ENCODE results near the gene LHFPL2. TPM values are rescaled to one million over a fixed set of nuclear protein-coding genes. Genes with fewer than 3 reads are reported as not detected.
A peak's percentile ranks its signal among the peaks of the same experiment; 100 is the strongest.

Gene LHFPL2
- polyA plus RNA-seq, 1 of the 3 experiments (the other 2 are of a cell fraction) = 10.4 TPM

DNA sequence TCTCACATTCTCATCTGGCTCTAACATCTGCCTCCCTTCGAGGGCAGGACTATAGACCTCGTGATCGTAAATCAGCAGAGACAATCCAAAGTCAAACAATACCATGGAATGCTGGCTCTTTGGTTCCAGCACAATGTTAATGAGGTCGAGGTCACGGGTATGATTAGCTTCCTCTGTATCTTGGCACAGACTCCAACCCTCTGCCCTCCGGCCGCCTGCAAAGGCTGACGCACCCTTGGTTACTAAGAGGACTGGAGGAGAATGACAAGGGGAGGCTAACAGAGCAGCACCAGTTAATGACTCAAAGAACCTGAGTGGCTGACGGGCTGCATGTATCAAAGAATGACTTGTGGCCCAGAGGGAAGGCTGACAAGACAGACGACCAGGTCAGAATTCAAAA lies 10.1 kb downstream of the LHFPL2 start (continued):
- TF ChIP-seq TEAD4 (IDR thresholded peaks at IDR 0.05; ENCODE audit: borderline replicate concordance, insufficient read depth) (peak; percentile 79), NFIC (IDR thresholded peaks at IDR 0.05; ENCODE audit: borderline replicate concordance) (peak; percentile 98)
- TF ChIP-seq, protein P1, sequence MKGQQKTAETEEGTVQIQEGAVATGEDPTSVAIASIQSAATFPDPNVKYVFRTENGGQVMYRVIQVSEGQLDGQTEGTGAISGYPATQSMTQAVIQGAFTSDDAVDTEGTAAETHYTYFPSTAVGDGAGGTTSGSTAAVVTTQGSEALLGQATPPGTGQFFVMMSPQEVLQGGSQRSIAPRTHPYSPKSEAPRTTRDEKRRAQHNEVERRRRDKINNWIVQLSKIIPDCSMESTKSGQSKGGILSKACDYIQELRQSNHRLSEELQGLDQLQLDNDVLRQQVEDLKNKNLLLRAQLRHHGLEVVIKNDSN (IDR thresholded peaks at IDR 0.05; ENCODE audit: borderline replicate concordance, low read depth) = peak; percentile 45; the same call in 1 of the 2 replicates
- TF ChIP-seq, protein P2, sequence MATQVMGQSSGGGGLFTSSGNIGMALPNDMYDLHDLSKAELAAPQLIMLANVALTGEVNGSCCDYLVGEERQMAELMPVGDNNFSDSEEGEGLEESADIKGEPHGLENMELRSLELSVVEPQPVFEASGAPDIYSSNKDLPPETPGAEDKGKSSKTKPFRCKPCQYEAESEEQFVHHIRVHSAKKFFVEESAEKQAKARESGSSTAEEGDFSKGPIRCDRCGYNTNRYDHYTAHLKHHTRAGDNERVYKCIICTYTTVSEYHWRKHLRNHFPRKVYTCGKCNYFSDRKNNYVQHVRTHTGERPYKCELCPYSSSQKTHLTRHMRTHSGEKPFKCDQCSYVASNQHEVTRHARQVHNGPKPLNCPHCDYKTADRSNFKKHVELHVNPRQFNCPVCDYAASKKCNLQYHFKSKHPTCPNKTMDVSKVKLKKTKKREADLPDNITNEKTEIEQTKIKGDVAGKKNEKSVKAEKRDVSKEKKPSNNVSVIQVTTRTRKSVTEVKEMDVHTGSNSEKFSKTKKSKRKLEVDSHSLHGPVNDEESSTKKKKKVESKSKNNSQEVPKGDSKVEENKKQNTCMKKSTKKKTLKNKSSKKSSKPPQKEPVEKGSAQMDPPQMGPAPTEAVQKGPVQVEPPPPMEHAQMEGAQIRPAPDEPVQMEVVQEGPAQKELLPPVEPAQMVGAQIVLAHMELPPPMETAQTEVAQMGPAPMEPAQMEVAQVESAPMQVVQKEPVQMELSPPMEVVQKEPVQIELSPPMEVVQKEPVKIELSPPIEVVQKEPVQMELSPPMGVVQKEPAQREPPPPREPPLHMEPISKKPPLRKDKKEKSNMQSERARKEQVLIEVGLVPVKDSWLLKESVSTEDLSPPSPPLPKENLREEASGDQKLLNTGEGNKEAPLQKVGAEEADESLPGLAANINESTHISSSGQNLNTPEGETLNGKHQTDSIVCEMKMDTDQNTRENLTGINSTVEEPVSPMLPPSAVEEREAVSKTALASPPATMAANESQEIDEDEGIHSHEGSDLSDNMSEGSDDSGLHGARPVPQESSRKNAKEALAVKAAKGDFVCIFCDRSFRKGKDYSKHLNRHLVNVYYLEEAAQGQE (IDR thresholded peaks at IDR 0.05; ENCODE audit: low read depth, low read length) = 0 out of 2 replicates have a peak, but pooled peaks have one; percentile 20

DNA sequence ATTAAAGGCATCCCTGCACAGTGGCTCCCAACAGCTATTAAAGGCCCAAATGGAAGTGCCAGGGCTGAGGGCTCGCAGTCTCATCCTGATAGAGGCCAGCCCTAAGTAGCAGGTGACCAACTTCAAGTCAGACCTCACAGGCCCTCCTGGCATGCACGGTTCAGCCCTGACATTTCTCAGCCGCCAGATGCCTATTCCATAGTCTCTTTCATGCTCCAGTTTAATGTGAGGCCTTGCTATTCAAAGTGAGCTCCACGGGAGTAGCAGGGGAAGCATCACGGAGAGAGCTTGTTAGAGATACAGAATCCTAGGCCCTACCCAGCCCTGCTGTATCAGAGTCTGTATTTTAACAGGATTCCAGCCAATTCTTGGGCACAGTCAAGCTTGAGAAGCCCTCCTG lies 11.1 kb downstream of the LHFPL2 start:
- Histone ChIP-seq H3F3A (replicated peaks; ENCODE audit: insufficient read depth) (peaks cover 36% of the 10 kb centered on the region), H3K27ac (ENCODE audit: low read depth in 2 of 2, low read length in 1 of 2) (peak overlapping the region in 1 of 2 experiments; percentile 92; a peak in 2 of 4 replicates), H3K4me3 (ENCODE audit: low read depth in 2 of 2, low read length in 1 of 2) (no peak overlapping the region), H3K4me1 (ENCODE audit: control insufficient read depth in 1 of 2, insufficient read depth in 2 of 2, low read depth in 1 of 2, low read length in 1 of 2) (peaks cover 45 to 56% of the 10 kb centered on the region in 2 experiments), H2AFZ (ENCODE audit: low read depth) (no peak overlapping the region), H3K4me2 (peak overlapping the region; percentile 50; the same call in 1 of the 2 replicates), H3K9me3 (no peaks in the 10 kb centered on the region), H3K9ac (peak overlapping the region; percentile 21; the same call in 1 of the 2 replicates), H3K79me2 (ENCODE audit: insufficient read depth) (peaks cover 96% of the 10 kb centered on the region), H3K36me3 (replicated peaks in 1 of 2; ENCODE audit: control insufficient read depth in 1 of 2, insufficient read depth in 2 of 2, low read length in 1 of 2) (peaks cover 6 to 30% of the 10 kb centered on the region in 2 experiments), H3K9me2 (no peaks in the 10 kb centered on the region), H3K27me3 (ENCODE audit: insufficient read depth) (no peaks in the 10 kb centered on the region), H4K20me1 (ENCODE audit: insufficient read depth) (peaks cover 37% of the 10 kb centered on the region)
- POLR2A ChIA-PET = interaction anchor here (0.6 kb wide), 1 partner anchor 329 kb away, joined by 4 read pairs; no protein-coding TSS in a partner anchor
- DNase-seq = no peak
- 83% methylated on average over 4 of the region's 5 CpGs for WGBS (ENCODE audit: low lambda C conversion rate)
- CTCF ChIA-PET = interaction anchor here (0.9 to 5.6 kb wide), 9 partner anchors 9 to 327 kb away, joined by 3 to 36 read pairs (median 4); partner anchors contain the start of gene LHFPL2
- TF ChIP-seq, protein P3, sequence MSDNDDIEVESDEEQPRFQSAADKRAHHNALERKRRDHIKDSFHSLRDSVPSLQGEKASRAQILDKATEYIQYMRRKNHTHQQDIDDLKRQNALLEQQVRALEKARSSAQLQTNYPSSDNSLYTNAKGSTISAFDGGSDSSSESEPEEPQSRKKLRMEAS (IDR thresholded peaks at IDR 0.05; ENCODE audit: low read depth) = no peak
- TF ChIP-seq CHD2 (IDR thresholded peaks at IDR 0.05; ENCODE audit: low read length, partially characterized antibody) = no peak
- TF ChIP-seq, protein P2 (IDR thresholded peaks at IDR 0.05; ENCODE audit: low read depth, low read length) = no peak
- no peak for TF ChIP-seq JUND (IDR thresholded peaks at IDR 0.05)
- no peak for TF ChIP-seq RCOR1 (IDR thresholded peaks at IDR 0.05; ENCODE audit: low read length)
- no peak for TF ChIP-seq SIN3A (IDR thresholded peaks at IDR 0.05; ENCODE audit: borderline replicate concordance, low read depth, low read length)
- TF ChIP-seq, protein P4, sequence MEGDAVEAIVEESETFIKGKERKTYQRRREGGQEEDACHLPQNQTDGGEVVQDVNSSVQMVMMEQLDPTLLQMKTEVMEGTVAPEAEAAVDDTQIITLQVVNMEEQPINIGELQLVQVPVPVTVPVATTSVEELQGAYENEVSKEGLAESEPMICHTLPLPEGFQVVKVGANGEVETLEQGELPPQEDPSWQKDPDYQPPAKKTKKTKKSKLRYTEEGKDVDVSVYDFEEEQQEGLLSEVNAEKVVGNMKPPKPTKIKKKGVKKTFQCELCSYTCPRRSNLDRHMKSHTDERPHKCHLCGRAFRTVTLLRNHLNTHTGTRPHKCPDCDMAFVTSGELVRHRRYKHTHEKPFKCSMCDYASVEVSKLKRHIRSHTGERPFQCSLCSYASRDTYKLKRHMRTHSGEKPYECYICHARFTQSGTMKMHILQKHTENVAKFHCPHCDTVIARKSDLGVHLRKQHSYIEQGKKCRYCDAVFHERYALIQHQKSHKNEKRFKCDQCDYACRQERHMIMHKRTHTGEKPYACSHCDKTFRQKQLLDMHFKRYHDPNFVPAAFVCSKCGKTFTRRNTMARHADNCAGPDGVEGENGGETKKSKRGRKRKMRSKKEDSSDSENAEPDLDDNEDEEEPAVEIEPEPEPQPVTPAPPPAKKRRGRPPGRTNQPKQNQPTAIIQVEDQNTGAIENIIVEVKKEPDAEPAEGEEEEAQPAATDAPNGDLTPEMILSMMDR (IDR thresholded peaks at IDR 0.05) = no peak
